Left renal pelvis (tissue), 4 donors: ENCODE results near the gene LRRC23. TPM values are rescaled to one million over a fixed set of nuclear protein-coding genes. Genes with fewer than 3 reads are reported as not detected.
"Not testable (repeated sequence)": the region's sequence is repeated elsewhere in the genome, so short reads cannot be mapped to it uniquely, and the experiment has no call there.

Experiments
- DNase-seq, 4 donors: peaks; one replicate each; pipeline ENCODE4 v3.0.0-alpha.2; 2013; ENCODE audit warnings: low read depth in 4 of 4, low spot score in 3 of 4
- polyA plus RNA-seq, 4 donors: library from polyadenylated mRNA; unstranded; fragments of 120-200 nt; gene quantifications; one replicate each; pipeline ENCODE4 v1.2.1, GENCODE V29; 2013; ENCODE audit not compliant: insufficient read length in 4 of 4

Gene LRRC23
- polyA plus RNA-seq, 4 donors, result 8.6 to 19.2 (median 16.7) TPM

DNA sequence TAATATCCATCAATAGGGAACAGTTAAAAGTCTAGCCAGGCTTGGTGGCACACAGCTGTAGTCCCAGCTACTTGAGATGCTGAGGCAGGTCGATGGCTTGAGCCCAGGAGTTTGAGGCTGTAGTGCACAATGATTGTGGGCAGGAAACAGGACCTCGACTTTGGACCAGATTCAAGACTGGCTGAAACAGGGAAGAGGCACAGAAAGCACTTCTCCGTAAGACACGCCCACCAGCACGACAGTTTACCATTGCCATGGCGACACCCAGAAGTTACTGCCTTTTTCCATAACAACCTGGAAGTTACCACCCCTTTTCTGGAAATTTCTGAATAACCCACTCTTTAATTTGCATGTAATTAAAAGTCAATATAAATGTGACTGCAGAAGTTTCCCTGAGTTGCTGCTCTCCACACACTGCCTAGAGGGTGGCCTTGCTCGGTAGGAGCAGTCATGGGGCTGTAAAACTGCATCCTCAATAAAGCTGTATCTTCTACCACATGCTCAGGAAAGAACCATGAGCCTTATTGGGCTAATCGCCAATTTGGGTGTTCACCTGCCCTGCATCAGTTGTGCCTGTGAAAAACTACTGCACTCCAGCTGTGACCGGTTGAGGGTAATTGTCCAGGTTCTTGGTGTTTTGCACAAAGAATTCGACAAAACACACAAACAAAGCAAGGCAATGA lies 4.6 kb upstream of the LRRC23 start:
- DNase-seq, result no peak

- no peak for DNase-seq
These were observed 2.2 kb upstream of the LRRC23 start for GRCh38 chr12:6902448-6902847.

- no peak for DNase-seq
These were observed 900 bp upstream of the LRRC23 start for GRCh38 chr12:6903722-6904121.

DNA sequence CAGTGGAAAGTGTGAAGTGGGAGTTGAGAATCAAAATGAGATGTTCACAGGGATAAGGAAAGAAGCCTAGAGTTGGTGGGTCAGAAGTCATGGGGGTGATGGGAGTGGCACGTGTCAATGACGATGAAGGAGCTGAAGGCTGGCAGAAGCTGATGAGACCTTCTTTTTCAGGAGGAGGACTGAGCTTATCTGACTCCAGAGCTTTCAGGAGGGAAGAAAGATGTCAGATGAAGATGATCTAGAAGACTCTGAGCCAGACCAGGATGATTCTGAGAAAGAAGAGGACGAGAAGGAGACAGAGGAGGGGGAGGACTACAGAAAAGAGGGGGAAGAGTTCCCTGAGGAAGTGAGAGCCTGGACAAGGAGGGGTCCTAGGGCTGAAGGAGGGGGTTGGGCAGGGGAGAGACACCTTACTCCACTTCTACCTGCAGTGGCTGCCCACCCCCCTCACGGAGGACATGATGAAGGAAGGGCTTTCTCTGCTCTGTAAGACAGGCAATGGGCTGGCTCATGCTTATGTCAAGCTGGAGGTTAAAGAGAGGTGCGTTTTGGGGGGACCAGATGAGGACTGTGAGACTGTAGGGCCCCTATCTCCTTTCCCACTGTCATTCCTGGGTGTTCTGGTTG lies 905 bp downstream of the LRRC23 start:
- no peak for DNase-seq

DNA sequence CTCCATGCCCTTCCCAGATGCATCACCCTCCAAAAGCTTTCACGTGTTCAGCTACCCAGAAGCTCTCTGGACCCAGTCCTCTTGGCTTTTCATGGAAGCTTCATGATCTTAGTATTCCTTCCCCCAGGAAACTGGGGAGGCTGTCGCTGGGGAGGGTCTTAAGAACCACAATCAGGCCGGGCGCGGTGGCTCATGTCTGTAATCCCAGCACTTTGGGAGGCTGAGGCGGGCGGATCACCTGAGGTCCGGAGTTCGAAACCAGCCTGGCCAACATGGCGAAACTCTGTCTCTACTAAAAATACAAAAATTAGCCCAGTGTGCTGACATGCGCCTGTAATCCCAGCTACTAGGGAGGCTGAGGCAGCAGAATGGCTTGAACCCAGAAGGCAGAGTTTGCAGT lies 3.5 kb downstream of the LRRC23 start:
- not testable (repeated sequence) for DNase-seq

DNA sequence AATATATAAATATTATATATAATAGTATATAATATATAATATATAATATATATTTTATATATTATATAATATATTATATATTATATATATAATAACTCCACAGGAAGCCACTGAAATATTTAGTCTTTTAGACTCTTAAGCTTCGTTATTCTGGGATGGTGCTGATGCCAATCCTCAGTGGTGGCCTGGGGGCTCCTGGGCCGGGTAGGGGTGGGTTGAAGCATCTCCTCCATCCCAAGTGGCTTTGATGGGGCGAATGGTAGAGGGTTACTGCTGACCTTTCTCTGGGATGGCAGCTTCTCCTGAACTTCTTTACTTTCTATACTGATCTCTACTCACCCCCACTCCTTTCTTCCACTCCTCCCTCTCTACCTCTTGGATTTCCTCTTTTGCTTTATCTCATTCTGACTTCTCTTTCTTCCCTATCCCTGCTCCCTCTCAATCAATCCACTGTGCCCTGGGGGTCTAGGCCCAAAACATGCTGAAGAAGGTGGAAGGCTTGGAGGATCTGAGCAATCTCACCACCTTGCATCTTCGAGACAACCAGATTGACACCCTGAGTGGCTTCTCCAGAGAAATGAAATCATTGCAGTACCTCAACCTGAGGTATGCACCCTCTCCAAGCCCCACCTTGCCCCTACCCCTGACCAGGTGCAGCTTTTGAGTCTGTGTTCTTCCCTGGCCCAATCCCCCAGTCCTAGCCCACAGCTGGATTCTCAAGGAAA lies 5.0 kb downstream of the LRRC23 start:
- no peak for DNase-seq

DNA sequence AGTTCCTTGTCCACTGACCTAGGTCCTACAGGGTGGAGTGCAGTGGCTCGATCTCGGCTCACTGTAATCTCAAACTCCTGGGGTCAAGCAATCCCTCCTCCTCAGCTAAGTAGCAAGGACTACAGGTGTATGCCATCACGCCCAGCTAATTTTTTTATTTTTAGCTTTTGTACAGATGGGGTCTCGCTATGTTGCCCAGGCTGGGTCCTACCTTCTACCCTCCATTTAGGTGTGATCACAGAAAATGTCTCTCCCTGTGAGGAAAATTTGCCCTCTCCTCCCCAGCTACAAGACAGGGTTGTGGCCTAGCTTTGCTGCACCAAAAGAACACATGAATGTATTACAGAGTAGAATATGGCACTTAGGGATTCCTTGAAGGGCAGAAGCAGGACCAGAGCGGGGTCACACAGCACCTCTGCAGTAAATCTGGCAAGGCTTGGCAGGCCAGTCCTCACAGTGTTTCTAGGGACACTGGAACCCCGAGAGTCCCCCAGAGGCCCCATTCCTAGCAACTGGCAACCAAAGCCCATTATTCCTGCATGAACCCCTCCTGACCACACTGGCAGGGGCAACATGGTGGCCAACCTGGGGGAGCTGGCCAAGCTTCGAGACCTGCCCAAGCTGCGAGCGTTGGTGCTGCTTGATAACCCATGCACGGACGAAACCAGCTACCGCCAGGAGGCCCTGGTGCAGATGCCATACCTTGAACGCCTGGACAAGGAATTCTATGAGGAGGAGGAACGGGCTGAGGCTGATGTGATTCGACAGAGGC lies 7.7 kb downstream of the LRRC23 start:
- no peak for DNase-seq

- DNase-seq, result no peak
These were observed 9.8 kb downstream of the LRRC23 start, which contains the start of gene ENO2 for GRCh38 chr12:6914246-6914946. ENO2 (plus strand) TSS chr12:6914580; CDS start chr12:6915833, 1,253 bp downstream.

- DNase-seq, result no peak
These were observed 10.5 kb downstream of the LRRC23 start for GRCh38 chr12:6914947-6915788.

- no peak for DNase-seq
These were observed 11.2 kb downstream of the LRRC23 start for GRCh38 chr12:6915789-6916285.

- no peak for DNase-seq
These were observed 12.0 kb downstream of the LRRC23 start for GRCh38 chr12:6916426-6917200.

- no peak for DNase-seq
These were observed 13.0 kb downstream of the LRRC23 start for GRCh38 chr12:6917491-6918231.

GRCh38 chr12:6919588-6919987 lies 15.0 kb downstream of the LRRC23 start:
- no peak for DNase-seq

- no peak for DNase-seq
These were observed 16.9 kb downstream of the LRRC23 start for GRCh38 chr12:6921539-6921938.

- no peak for DNase-seq
These were observed 17.6 kb downstream of the LRRC23 start for GRCh38 chr12:6921996-6922946.

DNA sequence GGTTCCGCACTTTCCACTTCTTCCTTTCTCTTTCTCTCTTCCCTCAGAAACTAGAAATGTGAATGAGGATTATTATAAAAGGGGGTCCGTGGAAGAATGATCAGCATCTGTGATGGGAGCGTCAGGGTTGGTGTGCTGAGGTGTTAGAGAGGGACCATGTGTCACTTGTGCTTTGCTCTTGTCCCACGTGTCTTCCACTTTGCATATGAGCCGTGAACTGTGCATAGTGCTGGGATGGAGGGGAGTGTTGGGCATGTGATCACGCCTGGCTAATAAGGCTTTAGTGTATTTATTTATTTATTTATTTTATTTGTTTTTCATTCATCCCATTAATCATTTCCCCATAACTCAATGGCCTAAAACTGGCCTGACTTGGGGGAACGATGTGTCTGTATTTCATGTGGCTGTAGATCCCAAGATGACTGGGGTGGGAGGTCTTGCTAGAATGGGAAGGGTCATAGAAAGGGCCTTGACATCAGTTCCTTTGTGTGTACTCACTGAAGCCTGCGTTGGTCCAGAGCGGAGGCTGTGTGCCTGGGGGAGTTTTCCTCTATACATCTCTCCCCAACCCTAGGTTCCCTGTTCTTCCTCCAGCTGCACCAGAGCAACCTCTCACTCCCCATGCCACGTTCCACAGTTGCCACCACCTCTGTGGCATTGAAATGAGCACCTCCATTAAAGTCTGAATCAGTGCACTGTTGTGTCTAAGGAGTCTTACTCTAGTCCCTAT lies 18.5 kb downstream of the LRRC23 start:
- no peak for DNase-seq
